Activated naive CD4-positive, alpha-beta T cell treated with anti-CD3 and anti-CD28 coated beads, Interleukin-2, amount 10 ng/mL, durations not matched to agents 7 days and 5 days (primary cell): ENCODE results near the gene TRIM66.

Experiments
- CTCF ChIA-PET: fragments of 350-600 bp; sonication (Branson Sonifier 250); formaldehyde crosslinking; loops from one replicate; lab custom pipeline; 2021; ENCODE audit warnings: antibody characterized with exemption; lab: Charles Lee
- DNase-seq: peaks from one replicate; pipeline ENCODE4 v3.0.0-alpha.2; 2020
- H3K27ac Mint-ChIP-seq: one replicate; pipeline ENCODE4 v1.8.0; 2021; ENCODE audit warnings: mild to moderate bottlenecking, moderate library complexity, mixed read lengths
- H3K27me3 Mint-ChIP-seq: one replicate; pipeline ENCODE4 v1.8.0; 2021; ENCODE audit warnings: mild to moderate bottlenecking, mixed read lengths
- H3K36me3 Mint-ChIP-seq: one replicate; pipeline ENCODE4 v1.8.0; 2021; ENCODE audit warnings: mixed read lengths
- H3K4me1 Mint-ChIP-seq: one replicate; pipeline ENCODE4 v1.8.0; 2021; ENCODE audit warnings: mixed read lengths
- H3K4me3 Mint-ChIP-seq: one replicate; pipeline ENCODE4 v1.8.0; 2021; ENCODE audit warnings: mild to moderate bottlenecking, moderate library complexity, mixed read lengths
- H3K9me3 Mint-ChIP-seq: one replicate; pipeline ENCODE4 v1.8.0; 2021; ENCODE audit warnings: mixed read lengths

The TRIM66 gene, protein sequence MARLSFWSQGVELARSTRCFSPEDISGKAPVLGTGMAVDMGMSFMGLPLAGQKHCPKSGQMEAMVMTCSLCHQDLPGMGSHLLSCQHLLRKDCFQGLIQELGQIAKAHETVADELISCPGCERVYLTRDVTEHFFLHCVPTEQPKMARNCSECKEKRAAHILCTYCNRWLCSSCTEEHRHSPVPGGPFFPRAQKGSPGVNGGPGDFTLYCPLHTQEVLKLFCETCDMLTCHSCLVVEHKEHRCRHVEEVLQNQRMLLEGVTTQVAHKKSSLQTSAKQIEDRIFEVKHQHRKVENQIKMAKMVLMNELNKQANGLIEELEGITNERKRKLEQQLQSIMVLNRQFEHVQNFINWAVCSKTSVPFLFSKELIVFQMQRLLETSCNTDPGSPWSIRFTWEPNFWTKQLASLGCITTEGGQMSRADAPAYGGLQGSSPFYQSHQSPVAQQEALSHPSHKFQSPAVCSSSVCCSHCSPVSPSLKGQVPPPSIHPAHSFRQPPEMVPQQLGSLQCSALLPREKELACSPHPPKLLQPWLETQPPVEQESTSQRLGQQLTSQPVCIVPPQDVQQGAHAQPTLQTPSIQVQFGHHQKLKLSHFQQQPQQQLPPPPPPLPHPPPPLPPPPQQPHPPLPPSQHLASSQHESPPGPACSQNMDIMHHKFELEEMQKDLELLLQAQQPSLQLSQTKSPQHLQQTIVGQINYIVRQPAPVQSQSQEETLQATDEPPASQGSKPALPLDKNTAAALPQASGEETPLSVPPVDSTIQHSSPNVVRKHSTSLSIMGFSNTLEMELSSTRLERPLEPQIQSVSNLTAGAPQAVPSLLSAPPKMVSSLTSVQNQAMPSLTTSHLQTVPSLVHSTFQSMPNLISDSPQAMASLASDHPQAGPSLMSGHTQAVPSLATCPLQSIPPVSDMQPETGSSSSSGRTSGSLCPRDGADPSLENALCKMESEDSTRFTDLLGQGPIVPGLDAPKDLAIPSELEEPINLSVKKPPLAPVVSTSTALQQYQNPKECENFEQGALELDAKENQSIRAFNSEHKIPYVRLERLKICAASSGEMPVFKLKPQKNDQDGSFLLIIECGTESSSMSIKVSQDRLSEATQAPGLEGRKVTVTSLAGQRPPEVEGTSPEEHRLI (N-terminal part only)

DNA sequence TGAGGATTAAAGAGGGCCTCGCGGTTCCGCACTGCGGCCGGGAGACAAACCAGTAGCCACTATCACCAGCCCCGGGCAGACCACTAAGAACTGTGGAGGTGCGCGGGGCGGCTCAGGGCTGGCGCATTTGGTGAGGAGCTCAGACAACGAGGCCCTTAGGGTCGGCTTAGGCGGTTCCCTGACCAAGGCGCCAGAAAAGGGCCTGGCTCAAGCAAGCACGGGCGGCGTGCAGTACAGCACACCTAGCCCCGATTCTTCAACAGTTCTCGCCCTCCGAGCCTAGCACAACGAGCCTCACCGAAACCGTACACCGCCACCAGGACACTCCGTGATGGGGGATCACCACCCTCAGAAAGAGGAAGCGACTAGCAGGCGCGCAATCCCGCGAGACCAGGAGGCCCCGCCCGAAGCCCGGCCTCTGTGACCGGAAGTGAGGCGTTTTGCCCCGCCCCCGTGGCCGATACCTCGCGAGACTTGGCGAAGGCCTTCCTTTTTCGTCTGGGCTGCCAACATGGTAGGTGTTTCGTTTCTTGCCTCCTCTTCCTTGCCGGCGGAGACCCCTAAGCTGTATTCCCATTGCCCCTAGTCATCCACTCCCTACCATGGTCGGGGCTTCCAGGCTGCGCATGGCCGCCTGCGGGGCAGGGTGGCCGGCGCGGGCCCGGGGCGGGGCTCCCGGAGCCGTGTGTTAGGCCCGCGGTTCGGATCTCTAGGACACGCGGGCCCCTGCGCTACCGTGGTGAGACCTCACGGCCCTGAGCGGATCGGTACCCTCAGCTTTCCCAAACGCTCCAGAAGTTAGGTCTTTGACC is at the start of gene TRIM66, which contains the start of gene RPL27A:
Gene TRIM66 (minus strand): TSS at position 363 of the 812 bp plus-strand sequence. CDS start 10,391 bp downstream, outside the sequence.
Gene RPL27A (plus strand): TSS at position 490 of the 812 bp plus-strand sequence. CDS start 22 bp downstream, at position 512.
- peak; percentile 99 for DNase-seq
- CTCF ChIA-PET = interaction anchor here (1.1 kb wide), 1 partner anchor 277 kb away, joined by 4 read pairs; no protein-coding TSS in a partner anchor
- Mint-ChIP-seq H3K4me1 (peaks cover 53% of the 10 kb centered on the region), H3K27ac (peak within 1 kb of the TSS; percentile 92), H3K36me3 (peaks cover 58% of the 10 kb centered on the region), H3K9me3 (no peaks in the 10 kb centered on the region), H3K4me3 (peak within 1 kb of the TSS; percentile 94), H3K27me3 (no peaks in the 10 kb centered on the region)

DNA sequence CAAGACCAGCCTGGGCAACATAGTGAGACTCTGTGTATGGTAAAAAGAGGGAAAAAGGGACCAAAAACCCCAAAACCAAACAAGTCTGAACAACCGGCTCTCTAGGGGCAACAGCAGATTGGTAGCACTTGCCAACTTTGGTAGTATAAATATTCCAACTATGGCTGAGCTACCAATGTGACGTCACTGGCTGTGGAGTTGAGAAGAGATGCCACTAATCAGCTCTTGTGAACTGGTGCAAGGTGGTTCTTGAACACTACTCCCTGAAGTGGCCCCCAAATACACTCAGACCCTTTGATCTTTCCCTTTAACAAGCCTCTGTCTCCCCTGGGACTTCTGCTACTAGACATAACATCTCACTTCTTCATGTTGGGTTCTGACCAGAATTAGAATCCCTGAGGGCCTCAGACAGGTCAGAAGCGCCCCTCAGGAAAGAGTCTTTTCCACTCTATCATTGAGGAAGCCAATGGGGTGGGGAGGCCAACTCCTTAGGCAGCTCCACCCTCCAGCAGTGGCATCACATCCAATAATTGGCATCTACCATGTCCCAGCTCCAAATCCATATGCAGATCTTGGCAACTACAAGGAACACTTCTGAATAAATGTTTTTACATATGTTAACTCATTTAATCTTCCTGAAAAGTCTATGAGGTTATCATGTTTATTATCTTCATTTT is 49.3 kb upstream of the TRIM66 start:
- no peaks in the 10 kb centered on the region for H3K36me3 Mint-ChIP-seq
- no peaks in the 10 kb centered on the region for H3K9me3 Mint-ChIP-seq
- H3K4me1 Mint-ChIP-seq = no peaks in the 10 kb centered on the region
- no peak overlapping the region for H3K4me3 Mint-ChIP-seq
- H3K27ac Mint-ChIP-seq = no peak overlapping the region
- CTCF ChIA-PET = no interaction called here
- DNase-seq = no peak
- H3K27me3 Mint-ChIP-seq = peaks cover 10% of the 10 kb centered on the region

DNA sequence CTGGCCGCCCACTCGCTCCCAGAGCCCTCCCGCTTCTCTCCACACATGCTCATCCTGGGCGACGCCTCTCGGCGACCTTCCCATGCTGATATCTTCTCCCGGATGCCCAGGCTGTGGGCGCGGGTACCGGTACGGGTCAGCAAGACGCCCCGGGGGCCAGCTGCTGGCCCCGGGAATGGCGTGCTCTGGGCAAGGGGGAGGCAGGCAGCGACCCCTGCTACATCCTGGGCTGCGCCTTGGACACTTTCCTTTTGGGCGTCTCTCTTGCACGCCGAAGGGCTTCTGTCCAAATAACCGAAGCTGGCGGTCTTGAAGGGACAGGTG is 48.2 kb upstream of the TRIM66 start:
- H3K4me1 Mint-ChIP-seq = no peaks in the 10 kb centered on the region
- H3K36me3 Mint-ChIP-seq = no peaks in the 10 kb centered on the region
- no peak overlapping the region for H3K27ac Mint-ChIP-seq
- H3K9me3 Mint-ChIP-seq = no peaks in the 10 kb centered on the region
- H3K27me3 Mint-ChIP-seq = peaks cover 19% of the 10 kb centered on the region
- no peak overlapping the region for H3K4me3 Mint-ChIP-seq
- no peak for DNase-seq
- CTCF ChIA-PET = no interaction called here

DNA sequence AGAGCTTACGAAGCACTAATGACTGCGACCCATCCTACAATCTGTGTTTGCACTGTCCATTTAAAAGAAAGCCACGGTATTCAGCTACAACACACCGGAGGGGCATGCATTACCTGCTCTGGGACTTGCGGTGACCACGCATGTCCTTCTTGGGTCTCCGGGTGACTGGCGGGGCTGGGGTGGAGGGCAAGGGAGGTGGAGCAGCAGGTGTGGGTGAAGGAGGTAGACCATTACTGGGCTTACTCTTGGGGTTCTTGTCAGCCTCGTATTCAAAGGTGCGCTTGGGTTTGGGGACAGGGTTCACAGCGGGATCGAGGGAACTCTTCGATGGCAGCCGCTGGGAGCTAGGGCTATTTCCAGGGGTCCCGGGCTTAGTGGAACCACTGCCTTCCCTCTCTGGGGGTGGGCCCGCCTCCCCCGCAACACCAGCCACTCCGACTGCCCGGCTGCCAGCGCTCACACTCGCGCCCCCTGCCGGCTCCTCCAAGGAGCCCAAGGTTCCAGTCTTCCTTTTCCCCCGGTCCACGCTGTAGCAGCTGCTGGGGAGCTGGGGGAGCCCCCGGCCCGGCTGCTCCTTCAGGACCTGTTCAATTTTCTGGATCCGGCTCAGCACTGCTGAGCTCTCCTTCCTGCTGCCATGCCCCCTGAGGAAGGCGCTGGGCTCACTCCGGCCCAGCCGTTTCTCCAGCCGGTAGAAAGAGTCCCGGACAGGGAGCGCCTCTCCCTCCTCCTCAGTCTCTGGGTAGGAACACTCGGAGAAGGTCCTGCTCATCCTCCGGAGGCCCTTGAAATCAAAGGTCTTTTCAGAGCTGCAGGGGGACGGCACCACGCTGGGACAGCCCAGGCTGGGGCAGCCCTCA is 47.6 kb upstream of the TRIM66 start:
- H3K4me1 Mint-ChIP-seq = no peaks in the 10 kb centered on the region
- no peak for DNase-seq
- H3K27ac Mint-ChIP-seq = no peak overlapping the region
- H3K36me3 Mint-ChIP-seq = no peaks in the 10 kb centered on the region
- CTCF ChIA-PET = no interaction called here
- H3K27me3 Mint-ChIP-seq = peaks cover 19% of the 10 kb centered on the region
- no peak overlapping the region for H3K4me3 Mint-ChIP-seq
- H3K9me3 Mint-ChIP-seq = no peaks in the 10 kb centered on the region

DNA sequence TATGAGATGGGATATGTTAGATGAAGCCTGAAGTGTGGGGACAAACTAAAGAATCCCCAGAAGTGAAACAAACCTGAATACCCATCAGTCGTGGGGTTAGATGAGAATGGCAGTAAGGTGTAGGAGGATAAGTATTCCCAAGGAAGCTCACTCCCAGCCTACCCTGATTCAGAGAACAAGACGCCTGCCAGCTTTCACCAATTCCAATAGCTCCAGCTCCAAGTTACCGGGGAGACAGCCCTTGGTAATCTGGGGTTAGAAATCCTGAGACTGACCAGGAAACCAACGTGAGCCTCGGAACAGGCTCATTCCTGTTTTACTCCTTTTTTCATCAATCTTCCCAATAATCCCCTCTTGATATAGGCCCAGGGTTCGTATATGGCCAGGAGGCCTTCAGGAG is 46.6 kb upstream of the TRIM66 start:
- DNase-seq = no peak
- no peaks in the 10 kb centered on the region for H3K4me1 Mint-ChIP-seq
- no peak overlapping the region for H3K27ac Mint-ChIP-seq
- H3K9me3 Mint-ChIP-seq = no peaks in the 10 kb centered on the region
- CTCF ChIA-PET = no interaction called here
- H3K36me3 Mint-ChIP-seq = no peaks in the 10 kb centered on the region
- H3K27me3 Mint-ChIP-seq = peaks cover 19% of the 10 kb centered on the region
- no peak overlapping the region for H3K4me3 Mint-ChIP-seq

DNA sequence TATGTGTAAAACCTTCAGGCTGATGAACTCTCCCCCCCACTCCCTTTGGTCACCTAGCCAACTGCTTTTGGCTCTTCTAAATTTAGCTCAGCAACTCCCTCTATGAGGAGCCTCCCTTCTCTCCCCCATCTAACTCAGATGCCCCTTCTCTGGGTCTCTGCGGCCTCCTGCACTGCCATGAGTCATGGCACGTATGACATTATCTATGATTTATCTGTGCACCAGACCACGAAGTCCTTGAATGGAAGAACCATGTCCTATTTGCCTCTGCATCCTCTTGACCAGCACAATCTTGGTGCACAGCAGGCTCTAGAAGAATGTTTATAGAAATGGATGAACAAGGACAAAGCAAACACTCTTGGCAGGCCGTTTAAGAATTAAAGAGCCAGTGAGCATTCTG is 46.1 kb upstream of the TRIM66 start:
- H3K27me3 Mint-ChIP-seq = peaks cover 19% of the 10 kb centered on the region
- CTCF ChIA-PET = no interaction called here
- no peaks in the 10 kb centered on the region for H3K36me3 Mint-ChIP-seq
- no peak for DNase-seq
- no peaks in the 10 kb centered on the region for H3K9me3 Mint-ChIP-seq
- H3K4me3 Mint-ChIP-seq = no peak overlapping the region
- no peaks in the 10 kb centered on the region for H3K4me1 Mint-ChIP-seq
- no peak overlapping the region for H3K27ac Mint-ChIP-seq

DNA sequence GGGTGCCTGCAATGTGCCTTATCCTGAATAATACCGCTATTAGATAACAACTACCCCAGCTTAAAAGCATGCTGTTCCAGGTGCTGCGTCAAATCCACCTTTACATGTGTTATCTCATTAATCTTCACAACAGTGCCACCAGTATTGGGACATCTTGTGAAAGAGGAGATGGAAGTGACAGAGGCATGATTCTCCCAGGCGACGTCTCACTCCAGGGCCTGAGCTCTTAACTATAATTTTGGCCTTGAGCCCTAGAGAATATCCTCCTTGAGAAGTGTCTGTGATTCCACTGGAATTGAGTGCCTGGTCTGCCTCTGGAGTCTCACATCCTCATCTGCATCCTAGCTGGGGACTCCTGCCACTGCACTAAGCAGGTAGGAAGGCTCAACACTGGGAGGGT is 43.9 kb upstream of the TRIM66 start:
- Mint-ChIP-seq H3K36me3 (no peaks in the 10 kb centered on the region), H3K9me3 (no peaks in the 10 kb centered on the region), H3K27ac (no peak overlapping the region), H3K4me1 (no peaks in the 10 kb centered on the region), H3K4me3 (no peak overlapping the region), H3K27me3 (peaks cover 37% of the 10 kb centered on the region)
- no peak for DNase-seq
- CTCF ChIA-PET = no interaction called here

DNA sequence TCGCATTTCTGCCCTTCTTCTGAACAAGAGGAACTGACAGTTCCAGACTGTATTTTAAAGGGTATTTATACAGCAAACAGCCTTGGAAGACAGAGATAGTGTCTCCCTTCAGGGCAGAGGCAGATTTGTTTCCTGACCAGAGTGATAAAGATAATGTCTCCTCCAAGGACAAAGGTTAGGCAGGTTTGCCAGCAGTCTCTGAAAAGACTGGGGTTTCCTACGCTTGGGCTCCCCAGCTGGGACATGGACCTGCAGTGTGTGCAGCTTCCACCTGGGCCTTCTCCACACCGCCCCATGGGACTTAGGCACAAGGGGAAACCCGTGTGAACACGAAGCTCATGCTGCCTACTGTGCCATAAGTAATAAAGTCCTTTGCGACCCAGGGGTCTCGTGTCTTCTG is 42.2 kb upstream of the TRIM66 start:
- Mint-ChIP-seq H3K27ac (no peak overlapping the region), H3K9me3 (no peaks in the 10 kb centered on the region), H3K36me3 (no peaks in the 10 kb centered on the region), H3K4me1 (no peaks in the 10 kb centered on the region), H3K27me3 (peaks cover 50% of the 10 kb centered on the region), H3K4me3 (no peak overlapping the region)
- no peak for DNase-seq
- CTCF ChIA-PET = no interaction called here

DNA sequence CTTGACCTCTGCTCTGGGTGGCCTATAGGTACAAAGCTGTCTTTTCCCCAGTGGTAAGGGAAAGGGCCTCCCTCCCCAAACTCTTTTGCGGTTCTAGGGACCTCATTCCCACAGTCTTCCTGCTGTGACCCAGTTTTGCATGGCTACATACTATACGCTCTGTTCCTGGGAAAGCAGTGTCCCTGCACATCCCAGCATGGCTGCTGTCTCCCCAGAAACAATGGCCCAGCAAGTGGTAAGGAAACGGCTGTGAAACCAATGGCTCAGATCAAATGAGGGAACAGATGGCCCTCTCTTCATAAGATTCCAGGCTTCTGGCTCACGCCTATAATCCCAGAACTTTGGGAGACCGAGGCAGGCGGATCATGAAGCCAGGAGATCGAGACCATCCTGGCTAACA is 41.2 kb upstream of the TRIM66 start:
- Mint-ChIP-seq H3K9me3 (no peaks in the 10 kb centered on the region), H3K4me1 (no peaks in the 10 kb centered on the region)
- CTCF ChIA-PET = no interaction called here

DNA sequence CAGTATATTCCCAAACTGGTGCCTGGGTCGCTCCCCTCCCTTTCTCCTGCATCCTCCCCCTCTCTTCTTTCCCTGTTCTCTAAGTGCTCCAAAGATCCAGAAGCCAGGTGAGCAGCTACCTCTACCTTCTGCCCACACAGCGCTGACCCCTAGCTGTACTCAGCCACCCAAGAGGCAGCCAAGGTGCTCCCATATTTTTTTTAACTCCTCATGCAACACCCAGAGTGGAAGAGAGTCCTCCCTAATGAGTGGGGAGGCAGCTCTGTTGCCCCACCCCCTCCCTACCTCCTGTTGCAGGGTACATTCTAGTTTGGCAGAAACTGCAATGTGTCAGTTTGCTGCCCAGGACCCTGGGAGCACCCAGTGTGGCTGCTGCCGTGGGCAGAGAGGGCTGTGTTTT is 40.3 kb upstream of the TRIM66 start:
- Mint-ChIP-seq H3K4me1 (no peaks in the 10 kb centered on the region), H3K9me3 (no peaks in the 10 kb centered on the region), H3K36me3 (no peaks in the 10 kb centered on the region), H3K4me3 (no peak overlapping the region), H3K27me3 (peaks cover 61% of the 10 kb centered on the region), H3K27ac (no peak overlapping the region)
- no peak for DNase-seq
- CTCF ChIA-PET = no interaction called here

More for the DNA sequence above, 41.2 kb upstream of the TRIM66 start:
- H3K36me3 Mint-ChIP-seq = no peaks in the 10 kb centered on the region
- peaks cover 54% of the 10 kb centered on the region for H3K27me3 Mint-ChIP-seq
- no peak overlapping the region for H3K27ac Mint-ChIP-seq
- H3K4me3 Mint-ChIP-seq = no peak overlapping the region
- DNase-seq = no peak

DNA sequence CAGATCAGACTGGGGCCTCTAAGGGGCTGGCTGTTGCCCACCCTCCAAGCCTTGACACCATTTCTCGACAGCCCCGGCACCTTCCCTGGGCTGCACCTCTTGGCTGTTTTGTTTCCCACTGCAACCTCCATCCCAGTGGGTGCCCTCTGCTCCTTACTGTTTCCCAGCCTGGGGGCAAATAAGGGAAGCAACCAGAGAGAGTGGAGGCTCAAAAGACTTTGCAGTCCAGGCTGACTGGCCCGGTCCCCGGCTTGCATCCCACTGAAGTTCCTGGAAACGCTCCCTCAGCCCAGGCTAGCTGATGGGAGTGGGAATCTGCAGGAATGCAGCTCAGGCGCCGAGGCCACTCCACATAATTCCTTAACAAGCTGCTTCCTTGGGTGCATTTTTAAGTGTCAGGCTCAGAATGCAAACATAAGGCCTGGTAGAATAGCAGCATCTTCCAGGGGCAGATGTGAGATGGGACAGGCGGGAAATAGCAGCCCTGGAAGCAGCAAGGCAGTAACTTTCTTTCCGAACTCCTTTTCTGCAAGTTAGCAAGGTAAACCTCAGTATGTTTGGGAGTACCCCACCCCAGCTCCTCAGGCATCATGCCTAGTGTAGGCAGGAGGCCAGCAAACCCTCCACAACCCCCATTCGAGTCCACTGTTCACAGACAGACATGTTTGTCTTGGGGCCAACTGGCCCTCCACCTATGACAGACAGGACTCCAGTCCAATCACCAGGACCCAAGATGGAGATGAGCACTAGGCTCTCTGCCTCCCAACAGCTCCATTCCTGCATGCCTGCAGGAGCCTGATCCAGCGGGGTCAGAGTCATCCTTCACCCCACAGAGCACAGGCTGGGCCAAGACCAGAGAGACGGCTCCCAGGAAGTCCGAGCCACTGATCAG is 39.4 kb upstream of the TRIM66 start:
- Mint-ChIP-seq H3K27ac (no peak overlapping the region), H3K4me1 (no peaks in the 10 kb centered on the region), H3K4me3 (no peak overlapping the region), H3K9me3 (no peaks in the 10 kb centered on the region), H3K27me3 (peaks cover 55% of the 10 kb centered on the region), H3K36me3 (no peaks in the 10 kb centered on the region)
- CTCF ChIA-PET = no interaction called here
- DNase-seq = no peak
